HG03045 (cell line): ENCODE results near the gene SLC6A2.

Source experiments
- ATAC-seq: cut with Tn5 transposase; IDR thresholded peaks from one replicate; pipeline ENCODE4 v1.9.1; 2021; ENCODE audit warnings: mild to moderate bottlenecking, moderate library complexity; ENCODE audit not compliant: unreplicated experiment

The SLC6A2 gene

DNA sequence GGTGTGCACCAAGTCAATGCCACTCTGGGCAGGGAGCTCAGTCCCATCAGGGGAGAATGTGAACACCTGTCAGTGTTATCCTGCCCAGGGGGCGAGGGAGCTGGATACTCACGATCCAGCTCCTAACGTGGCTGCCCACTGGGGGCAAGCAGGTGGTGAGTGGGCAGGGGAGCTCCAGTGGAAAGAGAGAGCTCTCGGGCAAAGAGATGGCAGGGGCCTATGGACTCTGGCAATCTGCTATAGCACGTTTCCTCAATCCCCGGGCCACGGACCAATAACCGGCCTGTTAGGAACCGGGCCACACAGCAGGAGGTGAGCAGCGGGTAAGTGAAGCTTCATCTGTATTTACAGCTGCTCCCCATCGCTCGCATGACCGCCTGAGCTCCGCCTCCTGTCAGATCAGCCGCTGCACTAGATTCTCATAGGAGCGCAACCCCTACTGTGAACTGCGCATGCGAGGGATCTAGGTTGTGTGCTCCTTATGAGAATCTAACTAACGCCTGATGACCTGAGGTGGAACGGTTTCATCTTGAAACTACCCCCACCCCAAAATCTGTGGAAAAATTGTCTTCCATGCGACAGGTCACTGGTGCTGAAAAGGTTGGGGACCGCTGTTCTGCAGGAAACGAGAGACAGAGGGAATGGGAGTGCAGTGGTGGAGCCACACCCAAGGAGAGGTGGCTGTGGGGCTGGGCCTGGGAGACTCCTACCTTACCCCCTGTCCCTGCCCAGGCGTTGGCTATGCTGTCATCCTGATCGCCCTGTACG is 15.6 kb downstream of the SLC6A2 start:
- no peak for ATAC-seq

DNA sequence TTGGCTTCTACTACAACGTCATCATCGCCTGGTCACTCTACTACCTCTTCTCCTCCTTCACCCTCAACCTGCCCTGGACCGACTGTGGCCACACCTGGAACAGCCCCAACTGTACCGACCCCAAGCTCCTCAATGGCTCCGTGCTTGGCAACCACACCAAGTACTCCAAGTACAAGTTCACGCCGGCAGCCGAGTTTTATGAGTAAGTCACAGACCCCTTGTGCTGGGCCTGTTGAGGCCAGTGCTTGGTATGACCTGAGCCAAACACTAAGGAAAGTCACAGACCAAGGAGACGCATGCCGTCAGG is 16.1 kb downstream of the SLC6A2 start:
- ATAC-seq: no peak

DNA sequence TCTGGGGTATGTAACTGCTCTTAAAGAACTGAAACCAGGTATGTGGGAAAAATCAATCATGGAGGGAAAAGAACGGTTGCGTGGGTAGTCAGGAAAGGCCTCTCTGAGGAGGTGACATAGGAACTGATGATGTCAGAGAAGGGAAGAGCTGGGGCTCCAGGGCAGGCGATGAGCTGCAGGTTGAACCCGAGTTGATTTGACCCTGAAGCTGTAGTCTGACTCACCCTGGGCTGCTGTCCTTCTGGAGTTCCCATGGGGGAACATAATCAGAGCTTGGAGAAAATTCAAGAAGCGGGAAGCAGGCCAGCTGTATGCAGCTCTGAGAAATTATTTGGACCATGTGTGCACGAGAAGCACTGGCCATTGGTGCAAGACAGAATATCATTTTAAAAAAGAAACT is 16.7 kb downstream of the SLC6A2 start:
- no peak for ATAC-seq

DNA sequence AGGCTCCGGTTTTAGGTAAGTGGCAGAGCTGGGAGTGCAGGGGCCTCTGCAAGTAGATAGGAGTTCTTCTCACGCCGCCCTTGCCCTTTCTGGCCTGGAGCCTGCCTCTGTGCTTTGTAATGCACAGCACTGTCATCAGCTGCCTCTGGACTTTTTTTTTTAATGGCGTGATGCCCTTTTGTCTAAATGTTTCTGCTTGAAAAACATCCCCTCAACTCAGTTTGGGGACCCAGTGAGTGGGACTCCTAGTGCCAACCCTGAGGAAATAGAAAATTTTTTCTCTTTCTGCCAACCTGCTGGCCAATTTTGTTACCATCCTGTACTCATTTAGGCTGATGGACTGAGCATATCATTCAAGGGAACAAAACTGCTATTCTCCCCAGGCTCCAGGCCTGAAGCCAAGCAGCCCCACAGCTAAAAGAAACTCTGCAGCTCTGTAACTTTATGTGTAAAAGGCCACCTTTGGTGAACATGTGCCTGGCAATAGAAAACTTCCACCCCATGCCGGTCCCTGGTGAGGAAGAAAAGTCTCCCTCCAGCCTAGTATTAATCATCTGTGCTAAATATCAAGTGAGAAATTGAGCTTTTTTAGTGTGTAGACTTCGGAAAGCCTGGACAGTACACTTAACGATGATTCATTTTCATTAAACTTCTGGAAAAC is 22.5 kb downstream of the SLC6A2 start:
- ATAC-seq: no peak

DNA sequence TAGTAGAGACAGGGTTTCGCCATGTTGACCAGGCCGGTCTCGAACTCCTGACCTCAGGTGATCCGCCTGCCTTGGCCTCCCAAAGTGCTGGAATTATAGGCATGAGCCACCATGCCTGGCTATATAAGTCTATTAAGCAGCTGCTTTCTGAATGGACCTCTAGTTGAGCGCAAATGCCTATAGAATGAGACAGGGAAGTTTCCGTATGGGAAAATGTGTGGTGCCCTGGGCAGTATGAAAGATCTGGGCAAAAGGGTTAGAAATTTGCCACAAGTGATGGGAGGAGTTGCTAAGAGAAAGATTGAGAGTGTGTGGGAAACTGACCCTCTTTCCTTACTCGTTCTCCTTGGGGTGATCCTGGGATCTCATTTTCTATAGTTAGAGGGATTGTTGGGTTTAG is 26.3 kb downstream of the SLC6A2 start:
- no peak for ATAC-seq

- ATAC-seq: no peak
These were observed 30.2 kb downstream of the SLC6A2 start for GRCh38 chr16:55685973-55686372.

DNA sequence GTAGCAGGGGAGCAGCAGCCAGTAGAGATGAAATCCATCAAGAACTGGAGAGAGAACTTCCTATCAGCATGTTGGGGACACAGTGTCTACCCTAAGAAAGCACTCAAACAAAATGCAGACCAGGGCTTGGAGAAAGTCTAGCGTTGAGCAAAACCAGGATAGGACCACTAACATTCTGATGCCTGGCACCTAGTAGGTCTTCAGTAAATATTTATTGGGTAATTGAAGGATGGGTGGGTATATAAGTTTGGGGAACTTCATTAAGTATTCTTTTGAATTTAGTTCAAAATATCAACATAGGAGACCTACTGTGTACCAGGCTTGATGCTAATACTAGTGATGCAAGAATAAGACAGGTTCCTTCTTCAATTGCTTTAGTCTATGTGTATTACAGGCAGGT is 30.9 kb downstream of the SLC6A2 start:
- no peak for ATAC-seq

DNA sequence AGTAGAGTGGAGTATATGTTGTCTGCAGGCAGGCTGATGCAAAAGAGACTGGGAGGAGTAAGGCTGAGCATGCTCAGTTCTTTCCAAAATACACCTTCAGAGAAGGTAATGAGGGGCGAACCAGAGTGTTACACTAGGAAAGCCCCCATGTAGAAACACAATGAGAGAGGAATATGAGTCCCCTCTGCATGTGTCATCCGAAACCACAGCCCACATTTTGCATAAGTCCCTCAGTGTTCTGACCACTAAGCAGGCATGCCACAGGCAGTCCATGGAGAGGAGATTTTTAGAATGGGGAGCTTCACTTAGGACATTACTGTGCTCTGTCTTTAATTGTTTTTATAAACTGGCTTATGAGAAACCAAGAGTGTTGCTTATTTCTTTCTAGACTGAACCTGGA is 32.0 kb downstream of the SLC6A2 start:
- ATAC-seq: no peak

DNA sequence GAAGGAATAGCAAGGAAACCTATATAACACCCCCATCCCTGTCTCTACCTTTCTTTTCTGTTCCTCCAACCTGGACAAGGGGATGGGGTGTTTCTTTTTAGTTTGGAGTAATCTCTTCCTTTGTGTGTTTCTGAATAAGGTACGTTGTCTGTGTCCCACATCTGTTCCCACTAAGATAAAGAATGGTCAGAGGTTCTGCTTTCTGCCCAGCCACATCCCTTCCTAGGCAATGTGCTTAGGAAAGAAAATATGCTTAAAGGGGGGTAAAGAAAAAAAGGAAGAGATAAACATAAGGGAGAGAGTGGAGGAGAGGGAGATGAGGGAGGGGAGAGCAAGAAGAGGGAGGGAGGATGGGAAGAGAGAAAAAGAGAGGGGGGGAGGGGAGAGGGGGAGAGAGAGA is 35.1 kb downstream of the SLC6A2 start:
- ATAC-seq: no peak

DNA sequence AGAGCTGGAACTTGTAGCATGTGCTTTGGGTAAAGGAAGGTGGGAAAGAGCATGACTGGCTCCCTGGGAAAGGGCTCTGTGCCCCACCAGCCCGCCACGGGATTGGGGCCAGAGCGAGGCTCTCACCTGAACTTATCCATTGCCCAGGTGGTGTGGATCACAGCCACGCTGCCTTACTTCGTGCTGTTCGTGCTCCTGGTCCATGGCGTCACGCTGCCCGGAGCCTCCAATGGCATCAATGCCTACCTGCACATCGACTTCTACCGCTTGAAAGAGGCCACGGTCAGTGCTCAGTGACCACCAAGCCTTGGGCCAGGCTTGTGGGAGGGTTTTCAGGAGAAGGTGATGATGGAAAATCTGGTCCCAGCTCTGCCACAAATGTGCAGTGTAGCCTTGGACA is 36.0 kb downstream of the SLC6A2 start:
- ATAC-seq: no peak

GRCh38 chr16:55695595-55695994 is 39.8 kb downstream of the SLC6A2 start:
- ATAC-seq: no peak

- ATAC-seq: no peak
These were observed 42.1 kb downstream of the SLC6A2 start for GRCh38 chr16:55697867-55698266.

DNA sequence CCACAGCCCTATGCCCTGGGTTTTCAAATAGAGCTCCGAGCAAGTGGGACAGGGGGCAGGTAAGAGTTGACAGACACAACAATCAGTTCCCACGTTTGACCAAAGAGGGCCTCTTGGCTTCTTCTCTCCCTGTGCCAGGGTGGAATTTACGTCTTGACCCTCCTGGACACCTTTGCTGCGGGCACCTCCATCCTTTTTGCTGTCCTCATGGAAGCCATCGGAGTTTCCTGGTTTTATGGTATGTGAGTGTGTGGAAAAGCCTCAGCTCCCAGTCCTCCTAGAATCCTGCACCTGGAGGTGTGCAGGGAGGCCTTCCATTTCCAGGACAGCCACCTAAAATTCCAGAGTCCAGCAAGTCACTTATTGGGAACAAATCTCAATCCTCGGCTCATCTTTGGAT is 42.5 kb downstream of the SLC6A2 start:
- no peak for ATAC-seq

GRCh38 chr16:55698946-55699345 is 43.2 kb downstream of the SLC6A2 start:
- ATAC-seq: no peak

- no peak for ATAC-seq
These were observed 43.8 kb downstream of the SLC6A2 start for GRCh38 chr16:55699616-55700015.

DNA sequence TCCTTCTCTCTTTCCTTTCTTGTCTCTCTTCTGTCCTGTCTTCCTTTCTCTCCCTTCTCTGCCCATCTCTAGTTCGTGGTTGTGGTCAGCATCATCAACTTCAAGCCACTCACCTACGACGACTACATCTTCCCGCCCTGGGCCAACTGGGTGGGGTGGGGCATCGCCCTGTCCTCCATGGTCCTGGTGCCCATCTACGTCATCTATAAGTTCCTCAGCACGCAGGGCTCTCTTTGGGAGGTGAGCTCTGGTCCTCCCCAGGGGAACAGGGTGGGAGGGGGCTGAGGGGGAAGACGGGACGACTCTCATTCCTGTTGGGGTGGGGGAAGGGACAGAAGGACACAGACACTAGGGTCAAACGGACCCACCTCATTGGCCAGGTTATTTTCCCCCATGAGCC is 44.3 kb downstream of the SLC6A2 start:
- no peak for ATAC-seq

GRCh38 chr16:55700961-55701360 is 45.2 kb downstream of the SLC6A2 start:
- no peak for ATAC-seq

DNA sequence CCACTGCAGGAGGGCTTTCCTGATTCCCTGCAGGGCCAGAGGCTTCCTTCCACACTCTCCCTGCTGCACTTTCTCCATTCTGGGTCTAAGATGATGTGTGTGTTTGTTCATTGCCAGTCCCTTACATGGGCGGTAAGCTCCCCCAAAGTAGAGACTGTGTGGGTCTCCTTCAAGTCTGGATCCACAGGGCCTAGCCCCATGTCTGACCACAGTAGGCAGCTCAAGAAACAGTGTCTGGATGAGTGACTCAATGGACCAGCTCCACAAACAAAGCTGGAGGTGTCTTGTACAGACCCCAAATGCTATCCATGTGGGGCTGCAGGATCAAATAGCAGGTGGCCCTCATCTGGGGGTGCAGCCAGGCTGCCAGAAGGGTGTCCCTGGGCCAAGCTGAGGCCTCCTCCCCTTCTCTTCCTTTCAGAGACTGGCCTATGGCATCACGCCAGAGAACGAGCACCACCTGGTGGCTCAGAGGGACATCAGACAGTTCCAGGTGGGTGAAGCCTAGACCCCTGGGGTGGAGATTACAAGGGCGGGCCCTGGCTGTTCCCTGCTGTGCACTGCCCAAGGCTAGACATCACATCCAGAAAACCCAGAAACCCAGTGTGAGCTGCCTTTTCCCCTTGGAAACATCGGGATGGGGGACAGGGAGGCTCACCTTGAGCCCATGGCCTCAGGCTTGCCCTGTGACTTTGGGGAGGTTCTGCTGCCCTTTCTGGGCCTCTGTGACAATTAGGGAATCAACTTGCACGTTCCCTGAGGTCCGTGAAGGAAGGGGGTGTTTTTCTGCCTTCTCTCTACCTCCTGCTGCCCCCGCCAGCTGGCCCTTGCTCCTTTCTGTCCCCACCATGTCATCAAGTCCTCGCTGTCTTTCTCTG is 45.9 kb downstream of the SLC6A2 start:
- peak; percentile 52 for ATAC-seq

DNA sequence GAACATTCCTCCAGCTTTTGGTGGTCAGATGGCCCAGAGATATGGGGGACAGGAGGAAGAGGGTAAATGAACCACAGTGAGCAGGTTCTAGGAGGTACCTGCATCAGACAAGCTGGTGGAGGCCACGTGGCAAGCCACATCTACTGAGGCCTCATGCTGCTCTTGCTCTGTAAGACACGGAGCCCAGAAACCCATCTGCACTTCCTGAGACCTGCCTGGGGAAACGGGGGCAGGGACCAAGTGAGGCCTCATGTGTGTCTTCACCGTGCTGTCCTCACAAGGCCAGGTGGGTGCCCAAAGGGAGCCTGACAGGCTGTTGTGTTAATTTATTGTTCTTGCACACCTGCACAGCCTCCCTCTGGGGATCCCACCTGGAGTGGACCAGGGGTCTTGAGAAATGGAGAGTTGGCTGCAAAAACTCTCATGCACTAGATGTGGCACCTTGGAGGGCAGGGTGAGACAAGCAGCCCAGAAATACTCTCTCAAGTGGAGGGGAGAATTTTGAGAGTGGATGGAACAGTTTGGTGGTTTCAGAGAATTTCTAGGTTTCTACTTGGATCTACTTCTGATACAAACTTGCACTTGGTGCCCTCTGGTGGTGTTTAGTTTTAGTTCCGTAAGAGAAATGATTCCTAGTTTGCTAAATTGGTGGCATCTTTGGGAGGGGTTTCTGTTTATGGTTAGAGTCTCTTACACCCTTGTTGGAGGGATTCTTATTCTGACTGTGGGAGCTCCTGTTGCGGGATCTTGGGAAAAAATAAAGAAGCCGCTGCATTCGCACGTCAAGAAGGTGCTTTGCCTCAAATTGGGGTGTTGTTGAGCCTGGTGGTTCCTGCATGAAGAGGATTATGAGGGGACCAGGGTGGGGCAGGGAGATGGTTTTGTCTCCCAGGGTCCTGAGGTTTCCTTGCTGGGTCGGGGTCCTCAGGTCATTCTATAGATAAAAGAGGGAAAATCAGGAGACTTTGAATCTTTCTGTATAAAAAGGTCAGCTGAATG is 47.5 kb downstream of the SLC6A2 start:
- ATAC-seq: no peak

DNA sequence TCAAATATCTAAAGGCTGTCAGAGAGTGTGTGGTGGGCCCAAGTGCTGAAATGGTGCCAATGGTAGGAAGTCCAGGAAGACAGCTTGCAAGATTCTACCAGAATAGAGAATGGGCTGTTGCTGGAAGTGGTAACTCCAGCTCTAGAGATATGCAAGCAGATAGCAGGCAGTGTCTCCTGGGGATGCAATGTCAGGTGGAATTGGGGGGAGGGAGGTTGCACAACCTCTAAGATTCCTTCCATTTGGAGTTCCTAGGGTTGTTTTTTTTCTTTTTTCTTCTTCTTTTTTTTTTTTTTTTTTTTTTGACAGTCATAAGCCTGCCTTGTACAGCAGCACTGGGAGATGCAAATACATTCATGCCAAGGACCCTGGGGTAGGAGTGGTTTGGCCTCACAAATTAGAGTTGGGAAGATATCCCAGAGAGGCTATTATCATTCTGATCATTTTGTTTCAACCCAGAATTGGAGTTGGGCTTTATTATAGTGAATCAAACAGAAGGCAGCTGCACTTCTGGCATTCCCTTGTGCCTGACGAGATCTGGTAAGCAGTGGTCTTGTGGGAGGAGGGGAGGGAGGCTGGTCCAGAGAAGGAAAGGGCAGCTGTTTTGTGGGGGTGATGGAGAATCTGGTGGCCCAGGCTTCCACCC is 51.1 kb downstream of the SLC6A2 start:
- no peak for ATAC-seq
